Erythroblast (primary cell): ENCODE results near the gene HNRNPU.

Source experiments
- GATA1 ChIP-seq: IDR thresholded peaks from 2 replicates; pipeline ENCODE4 v1.6.1; 2011; ENCODE audit warnings: low read depth, mild to moderate bottlenecking, control low read depth, low read length, moderate library complexity
- POLR2A ChIP-seq: IDR thresholded peaks from 2 replicates; pipeline ENCODE4 v1.6.1; 2011; ENCODE audit warnings: mild to moderate bottlenecking, low read length

GRCh38 chr1:244865820-244866219 is 1.5 kb upstream of the HNRNPU start:
- no peak for TF ChIP-seq POLR2A
- no peak for TF ChIP-seq GATA1
